Mononuclear cell (primary cell): Measurements from ENCODE around the gene QSOX2. TPM values are rescaled to one million over a fixed set of nuclear protein-coding genes. Genes with fewer than 3 reads are reported as not detected.

Source experiments
- H3K27me3 ChIP-seq: 2 replicates; pipeline ENCODE4 v1.6.0; 2011; ENCODE audit warnings: low read length, control low read depth; ENCODE audit not compliant: insufficient read depth
- H3K4me1 ChIP-seq: 2 replicates; pipeline ENCODE4 v1.5.1; 2011; ENCODE audit warnings: mild to moderate bottlenecking, low read length, control low read depth; ENCODE audit not compliant: insufficient read depth
- H3K4me3 ChIP-seq: 2 replicates; pipeline ENCODE4 v1.5.1; 2011; ENCODE audit warnings: mild to moderate bottlenecking, low read length, moderate library complexity
- H3K9me3 ChIP-seq: 2 replicates; pipeline ENCODE4 v1.5.1; 2011; ENCODE audit warnings: low read depth, mild to moderate bottlenecking, control low read depth, low read length
- total RNA-seq: library from RNA; depleted of rRNA; stranded (reverse); fragments of >200 nt; gene quantifications from one replicate; pipeline ENCODE4 v1.2.3, GENCODE V29; 2012

QSOX2 gene
- total RNA-seq, 1 donor, result 8.1 TPM

- no peak overlapping the region for H3K4me3 ChIP-seq
Observed at GRCh38 chr9:136252846-136253245, 7.2 kb upstream of the QSOX2 start.

GRCh38 chr9:136252281-136252680 is 6.7 kb upstream of the QSOX2 start:
- H3K4me3 ChIP-seq, result no peak overlapping the region
- no peaks in the 10 kb centered on the region for H3K9me3 ChIP-seq
- no peaks in the 10 kb centered on the region for H3K27me3 ChIP-seq
- no peaks in the 10 kb centered on the region for H3K4me1 ChIP-seq

More at GRCh38 chr9:136252846-136253245, 7.2 kb upstream of the QSOX2 start:
- H3K9me3 ChIP-seq, result no peaks in the 10 kb centered on the region
- no peaks in the 10 kb centered on the region for H3K4me1 ChIP-seq
- no peaks in the 10 kb centered on the region for H3K27me3 ChIP-seq

GRCh38 chr9:136251264-136252115 is 5.9 kb upstream of the QSOX2 start:
- H3K27me3 ChIP-seq, result no peaks in the 10 kb centered on the region
- no peak overlapping the region for H3K4me3 ChIP-seq
- H3K9me3 ChIP-seq, result no peaks in the 10 kb centered on the region
- no peaks in the 10 kb centered on the region for H3K4me1 ChIP-seq

- H3K4me1 ChIP-seq, result peaks cover 4% of the 10 kb centered on the region
- H3K4me3 ChIP-seq, result no peak overlapping the region
- H3K27me3 ChIP-seq, result no peaks in the 10 kb centered on the region
Observed at GRCh38 chr9:136250676-136251075, 5.1 kb upstream of the QSOX2 start.

GRCh38 chr9:136249877-136250559 is 4.4 kb upstream of the QSOX2 start:
- Histone ChIP-seq H3K4me1 (peaks cover 7% of the 10 kb centered on the region), H3K27me3 (no peaks in the 10 kb centered on the region), H3K9me3 (no peaks in the 10 kb centered on the region), H3K4me3 (no peak overlapping the region)

More at GRCh38 chr9:136250676-136251075, 5.1 kb upstream of the QSOX2 start:
- H3K9me3 ChIP-seq, result no peaks in the 10 kb centered on the region

- Histone ChIP-seq H3K27me3 (no peaks in the 10 kb centered on the region), H3K9me3 (no peaks in the 10 kb centered on the region), H3K4me3 (no peak overlapping the region), H3K4me1 (peaks cover 15% of the 10 kb centered on the region)
Observed at GRCh38 chr9:136248951-136249876, 3.6 kb upstream of the QSOX2 start.

GRCh38 chr9:136247947-136248637 is 2.5 kb upstream of the QSOX2 start:
- no peaks in the 10 kb centered on the region for H3K27me3 ChIP-seq
- H3K4me3 ChIP-seq, result no peak overlapping the region
- peaks cover 26% of the 10 kb centered on the region for H3K4me1 ChIP-seq
- H3K9me3 ChIP-seq, result no peaks in the 10 kb centered on the region

GRCh38 chr9:136247551-136247916 is 1.9 kb upstream of the QSOX2 start:
- H3K9me3 ChIP-seq, result no peaks in the 10 kb centered on the region
- peaks cover 32% of the 10 kb centered on the region for H3K4me1 ChIP-seq
- no peak overlapping the region for H3K4me3 ChIP-seq
- H3K27me3 ChIP-seq, result no peaks in the 10 kb centered on the region

GRCh38 chr9:136246849-136247550 is 1.4 kb upstream of the QSOX2 start:
- Histone ChIP-seq H3K9me3 (no peaks in the 10 kb centered on the region), H3K4me3 (no peak overlapping the region), H3K4me1 (peaks cover 37% of the 10 kb centered on the region), H3K27me3 (no peaks in the 10 kb centered on the region)

GRCh38 chr9:136244969-136245218 is 718 bp downstream of the QSOX2 start:
- peaks cover 57% of the 10 kb centered on the region for H3K4me1 ChIP-seq
- H3K9me3 ChIP-seq, result no peaks in the 10 kb centered on the region
- peak overlapping the region; percentile 63 for H3K4me3 ChIP-seq
- no peaks in the 10 kb centered on the region for H3K27me3 ChIP-seq

- H3K27me3 ChIP-seq, result no peaks in the 10 kb centered on the region
- H3K9me3 ChIP-seq, result no peaks in the 10 kb centered on the region
- peaks cover 63% of the 10 kb centered on the region for H3K4me1 ChIP-seq
- H3K4me3 ChIP-seq, result peak overlapping the region; percentile 63
Observed at GRCh38 chr9:136244122-136244968, 1.3 kb downstream of the QSOX2 start.

GRCh38 chr9:136243631-136244030 is 2.0 kb downstream of the QSOX2 start:
- Histone ChIP-seq H3K9me3 (no peaks in the 10 kb centered on the region), H3K27me3 (no peaks in the 10 kb centered on the region), H3K4me1 (peaks cover 70% of the 10 kb centered on the region), H3K4me3 (no peak overlapping the region)

GRCh38 chr9:136242918-136243525 is 2.6 kb downstream of the QSOX2 start:
- Histone ChIP-seq H3K4me1 (peaks cover 76% of the 10 kb centered on the region), H3K9me3 (no peaks in the 10 kb centered on the region), H3K27me3 (no peaks in the 10 kb centered on the region), H3K4me3 (no peak overlapping the region)
